Measurements from ENCODE around the gene SYCP2L.

Gene SYCP2L

DNA sequence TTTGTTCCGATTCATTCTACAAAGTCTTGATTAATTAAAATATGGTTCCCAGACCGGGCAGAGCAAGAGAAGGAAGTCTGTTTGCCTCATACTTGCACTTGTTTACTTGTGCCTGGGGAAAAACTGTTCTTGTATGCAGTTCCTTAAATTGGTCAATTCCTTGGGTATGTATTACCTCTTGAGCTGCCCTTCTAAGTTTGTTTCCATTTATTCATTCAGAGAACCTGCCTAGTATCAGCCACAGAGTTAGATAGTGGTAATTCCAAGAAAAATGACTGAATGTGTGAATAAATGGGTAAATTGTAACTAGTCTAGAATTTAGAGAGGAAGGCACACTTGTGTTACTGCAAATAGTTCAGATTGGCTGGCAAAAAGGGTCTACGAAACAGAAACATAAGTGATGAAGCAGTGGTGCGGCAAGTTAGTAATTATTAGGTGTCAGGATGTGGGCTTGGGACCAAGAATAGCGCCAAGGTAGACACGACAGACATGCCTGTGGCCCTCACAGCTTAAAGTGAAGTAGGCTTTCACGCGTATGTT is 48.0 kb upstream of the SYCP2L start:
- TF ChIP-seq EZH2phosphoT487 (IDR thresholded peaks at IDR 0.05; ENCODE audit: low read length): no peak
- TF ChIP-seq, protein P1, sequence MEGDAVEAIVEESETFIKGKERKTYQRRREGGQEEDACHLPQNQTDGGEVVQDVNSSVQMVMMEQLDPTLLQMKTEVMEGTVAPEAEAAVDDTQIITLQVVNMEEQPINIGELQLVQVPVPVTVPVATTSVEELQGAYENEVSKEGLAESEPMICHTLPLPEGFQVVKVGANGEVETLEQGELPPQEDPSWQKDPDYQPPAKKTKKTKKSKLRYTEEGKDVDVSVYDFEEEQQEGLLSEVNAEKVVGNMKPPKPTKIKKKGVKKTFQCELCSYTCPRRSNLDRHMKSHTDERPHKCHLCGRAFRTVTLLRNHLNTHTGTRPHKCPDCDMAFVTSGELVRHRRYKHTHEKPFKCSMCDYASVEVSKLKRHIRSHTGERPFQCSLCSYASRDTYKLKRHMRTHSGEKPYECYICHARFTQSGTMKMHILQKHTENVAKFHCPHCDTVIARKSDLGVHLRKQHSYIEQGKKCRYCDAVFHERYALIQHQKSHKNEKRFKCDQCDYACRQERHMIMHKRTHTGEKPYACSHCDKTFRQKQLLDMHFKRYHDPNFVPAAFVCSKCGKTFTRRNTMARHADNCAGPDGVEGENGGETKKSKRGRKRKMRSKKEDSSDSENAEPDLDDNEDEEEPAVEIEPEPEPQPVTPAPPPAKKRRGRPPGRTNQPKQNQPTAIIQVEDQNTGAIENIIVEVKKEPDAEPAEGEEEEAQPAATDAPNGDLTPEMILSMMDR (IDR thresholded peaks at IDR 0.05; ENCODE audit: low read length): no peak
- TF ChIP-seq EZH2 (optimal IDR thresholded peaks at IDR 0.05; ENCODE audit: low read depth, low read length): no peak
- Histone ChIP-seq H3K4me2 (ENCODE audit: low read depth, low read length) (peak overlapping the region; percentile 96), H3K27ac (ENCODE audit: low read length) (no peak overlapping the region), H3K9me2 (replicated peaks; ENCODE audit: insufficient read depth, low read length) (no peaks in the 10 kb centered on the region), H3K36me3 (replicated peaks; ENCODE audit: insufficient read depth, low read length) (no peaks in the 10 kb centered on the region), H3K4me3 (ENCODE audit: low read length) (peak overlapping the region; percentile 74), H2AFZ (ENCODE audit: low read length) (peak overlapping the region; percentile 82), H3K79me2 (ENCODE audit: low read length) (no peaks in the 10 kb centered on the region), H3F3A (ENCODE audit: insufficient read depth, low read length) (no peaks in the 10 kb centered on the region), H3K4me1 (ENCODE audit: low read length) (peaks cover 4% of the 10 kb centered on the region; the same call in 1 of the 2 replicates), H3K9ac (ENCODE audit: low read length) (peak overlapping the region; percentile 76; the same call in 1 of the 2 replicates), H3K27me3 (replicated peaks; ENCODE audit: insufficient read depth, low read length) (peaks cover 37% of the 10 kb centered on the region), H3K9me3 (replicated peaks; ENCODE audit: insufficient read depth, low read length) (no peaks in the 10 kb centered on the region), H4K20me1 (ENCODE audit: insufficient read depth, low read length) (no peaks in the 10 kb centered on the region)
- no peak for DNase-seq

GRCh38 chr6:10843554-10843953 is 43.3 kb upstream of the SYCP2L start:
- H3K4me3 ChIP-seq (ENCODE audit: low read length): no peak overlapping the region
- peaks cover 11% of the 10 kb centered on the region; the same call in 1 of the 2 replicates for H3K27me3 ChIP-seq (replicated peaks; ENCODE audit: insufficient read depth, low read length)
- H3K36me3 ChIP-seq (replicated peaks; ENCODE audit: insufficient read depth, low read length): no peaks in the 10 kb centered on the region
- no peak overlapping the region for H2AFZ ChIP-seq (ENCODE audit: low read length)
- H3F3A ChIP-seq (ENCODE audit: insufficient read depth, low read length): no peaks in the 10 kb centered on the region
- H3K4me1 ChIP-seq (ENCODE audit: low read length): peaks cover 4% of the 10 kb centered on the region; the same call in 1 of the 2 replicates
- no peaks in the 10 kb centered on the region for H3K79me2 ChIP-seq (ENCODE audit: low read length)
- no peak overlapping the region for H3K9ac ChIP-seq (ENCODE audit: low read length)
- TF ChIP-seq, protein P1 (IDR thresholded peaks at IDR 0.05; ENCODE audit: low read length): no peak
- H3K9me3 ChIP-seq (replicated peaks; ENCODE audit: insufficient read depth, low read length): no peaks in the 10 kb centered on the region
- no peaks in the 10 kb centered on the region for H3K9me2 ChIP-seq (replicated peaks; ENCODE audit: insufficient read depth, low read length)
- no peak overlapping the region for H3K27ac ChIP-seq (ENCODE audit: low read length)
- H4K20me1 ChIP-seq (ENCODE audit: insufficient read depth, low read length): no peaks in the 10 kb centered on the region
- H3K4me2 ChIP-seq (ENCODE audit: low read depth, low read length): no peak overlapping the region
- no peak for DNase-seq

DNA sequence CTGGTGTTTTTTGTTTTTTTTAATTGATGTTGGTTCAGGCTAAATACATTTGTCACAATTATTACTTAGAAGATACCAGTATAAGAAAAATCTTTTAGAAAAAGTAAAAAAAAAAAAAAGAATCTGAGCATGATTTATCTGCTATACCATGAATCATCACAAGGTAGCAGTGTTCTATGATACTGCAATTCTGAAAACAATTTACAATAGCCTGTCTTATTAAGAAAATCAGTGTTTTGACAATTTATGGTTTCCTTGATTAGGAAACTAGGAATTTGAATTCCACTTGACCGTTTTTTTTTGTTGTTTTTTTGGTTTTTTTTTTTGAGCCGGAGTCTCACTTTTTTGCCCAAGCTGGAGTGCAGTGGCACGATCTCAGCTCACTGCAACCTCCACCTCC is 39.2 kb upstream of the SYCP2L start:
- no peaks in the 10 kb centered on the region for H3K79me2 ChIP-seq (ENCODE audit: low read length)
- TF ChIP-seq, protein P1 (IDR thresholded peaks at IDR 0.05; ENCODE audit: low read length): peak; percentile 40
- no peak for TF ChIP-seq EZH2 (optimal IDR thresholded peaks at IDR 0.05; ENCODE audit: low read depth, low read length)
- no peak for TF ChIP-seq EZH2phosphoT487 (IDR thresholded peaks at IDR 0.05; ENCODE audit: low read length)
- no peak overlapping the region for H3K27ac ChIP-seq (ENCODE audit: low read length)
- no peaks in the 10 kb centered on the region for H3K36me3 ChIP-seq (replicated peaks; ENCODE audit: insufficient read depth, low read length)
- peak; percentile 13 for DNase-seq
- H3K9me2 ChIP-seq (replicated peaks; ENCODE audit: insufficient read depth, low read length): no peaks in the 10 kb centered on the region
- no peak overlapping the region for H3K9ac ChIP-seq (ENCODE audit: low read length)
- H3K4me2 ChIP-seq (ENCODE audit: low read depth, low read length): no peak overlapping the region
- H3K4me3 ChIP-seq (ENCODE audit: low read length): no peak overlapping the region
- H3K9me3 ChIP-seq (replicated peaks; ENCODE audit: insufficient read depth, low read length): no peaks in the 10 kb centered on the region
- H3K4me1 ChIP-seq (ENCODE audit: low read length): no peaks in the 10 kb centered on the region
- no peaks in the 10 kb centered on the region for H4K20me1 ChIP-seq (ENCODE audit: insufficient read depth, low read length)
- H2AFZ ChIP-seq (ENCODE audit: low read length): no peak overlapping the region
- H3F3A ChIP-seq (ENCODE audit: insufficient read depth, low read length): no peaks in the 10 kb centered on the region
- H3K27me3 ChIP-seq (replicated peaks; ENCODE audit: insufficient read depth, low read length): no peaks in the 10 kb centered on the region

Data from MM.1S (cell line).